CD4-positive, alpha-beta T cell treated with Interleukin-4 for 4 hours (primary cell): ENCODE measurements around the gene DDX52.

Experiments
- DNase-seq: peaks from one replicate; pipeline ENCODE4 v3.0.0-alpha.2; 2020

The DDX52 gene

DNA sequence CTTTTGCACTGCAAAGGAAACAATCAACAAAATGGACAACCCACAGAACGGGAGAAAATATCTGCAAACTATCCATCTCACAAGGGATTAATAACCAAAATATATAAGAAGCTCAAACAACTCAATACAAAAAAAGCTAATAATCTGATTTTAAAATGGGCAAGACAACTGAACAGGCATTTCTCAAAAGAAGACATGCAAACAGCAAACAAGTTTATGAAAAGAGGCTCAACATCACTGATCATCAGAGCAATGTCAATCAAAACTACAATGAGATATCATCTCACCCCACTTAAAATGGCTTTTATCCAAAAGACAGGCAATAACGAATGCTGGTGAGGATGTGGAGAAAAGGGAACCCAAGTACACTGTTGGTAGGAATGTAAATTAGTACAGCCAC is 68.8 kb downstream of the DDX52 start:
- DNase-seq, result no peak

GRCh38 chr17:37571674-37572073 is 71.6 kb downstream of the DDX52 start:
- no peak for DNase-seq

DNA sequence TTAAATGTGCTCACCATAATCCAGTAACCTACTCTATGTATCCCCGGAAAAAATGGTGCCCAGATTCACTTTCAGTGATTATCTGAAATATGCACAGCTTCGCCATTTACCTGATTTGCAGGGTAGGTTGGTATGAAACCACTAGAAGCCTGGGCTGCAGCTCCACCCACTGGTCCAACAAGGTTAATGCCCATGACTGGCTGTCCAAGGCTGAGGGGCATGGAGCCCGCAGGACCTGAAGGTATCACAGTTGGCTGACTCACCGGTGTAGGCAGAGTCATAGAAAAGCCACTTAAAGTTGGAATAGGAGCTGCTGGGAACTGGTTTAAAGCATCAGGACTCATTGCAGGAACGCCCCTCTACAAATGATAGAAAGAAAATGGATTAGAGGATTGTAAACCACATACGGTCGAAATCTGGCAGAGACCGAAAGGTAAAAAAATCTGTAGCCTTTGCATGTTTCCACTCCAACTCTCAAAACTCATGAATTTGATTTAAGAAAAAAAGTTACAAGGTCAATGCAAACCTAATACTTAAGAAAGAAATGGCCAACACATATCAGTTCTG is 72.6 kb downstream of the DDX52 start:
- peak; percentile 14 for DNase-seq

GRCh38 chr17:37568350-37569053 is 74.7 kb downstream of the DDX52 start:
- DNase-seq, result no peak

DNA sequence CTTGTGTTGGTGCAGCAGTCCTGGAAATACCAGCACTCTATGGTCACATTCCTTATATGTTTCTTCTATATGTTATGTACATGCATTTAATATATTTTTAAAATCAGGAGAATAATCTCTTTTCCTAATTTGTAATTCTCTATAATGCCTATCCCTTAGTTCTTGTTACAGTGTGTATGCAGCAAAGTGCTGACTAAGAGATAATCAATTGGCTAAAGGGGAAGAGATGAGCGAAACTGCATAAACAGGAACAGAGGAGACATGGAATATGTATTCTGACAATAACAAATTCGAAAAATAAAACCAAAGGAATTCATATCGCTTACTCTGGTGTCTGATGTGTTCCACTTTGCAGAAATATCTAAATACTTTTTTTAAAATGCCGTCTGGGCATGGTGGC is 75.7 kb downstream of the DDX52 start:
- DNase-seq, result no peak

- DNase-seq, result no peak
These were observed 76.1 kb downstream of the DDX52 start for GRCh38 chr17:37567137-37567536.

GRCh38 chr17:37564252-37564651 is 79.0 kb downstream of the DDX52 start:
- DNase-seq, result no peak

- no peak for DNase-seq
These were observed 81.1 kb downstream of the DDX52 start for GRCh38 chr17:37562016-37562745.
